NOMO-1 treated with DMSO at 0.1 percent for 48 hours (cell line): ENCODE data around the gene PSMB4.
"Not testable (repeated sequence)": the region's sequence is repeated elsewhere in the genome, so short reads cannot be mapped to it uniquely, and the experiment has no call there.

Source experiments
- DNase-seq: peaks from one replicate; lab custom pipeline; 2025; ENCODE audit not compliant: unreplicated experiment; lab: John Stamatoyannopoulos, UW

PSMB4 gene

DNA sequence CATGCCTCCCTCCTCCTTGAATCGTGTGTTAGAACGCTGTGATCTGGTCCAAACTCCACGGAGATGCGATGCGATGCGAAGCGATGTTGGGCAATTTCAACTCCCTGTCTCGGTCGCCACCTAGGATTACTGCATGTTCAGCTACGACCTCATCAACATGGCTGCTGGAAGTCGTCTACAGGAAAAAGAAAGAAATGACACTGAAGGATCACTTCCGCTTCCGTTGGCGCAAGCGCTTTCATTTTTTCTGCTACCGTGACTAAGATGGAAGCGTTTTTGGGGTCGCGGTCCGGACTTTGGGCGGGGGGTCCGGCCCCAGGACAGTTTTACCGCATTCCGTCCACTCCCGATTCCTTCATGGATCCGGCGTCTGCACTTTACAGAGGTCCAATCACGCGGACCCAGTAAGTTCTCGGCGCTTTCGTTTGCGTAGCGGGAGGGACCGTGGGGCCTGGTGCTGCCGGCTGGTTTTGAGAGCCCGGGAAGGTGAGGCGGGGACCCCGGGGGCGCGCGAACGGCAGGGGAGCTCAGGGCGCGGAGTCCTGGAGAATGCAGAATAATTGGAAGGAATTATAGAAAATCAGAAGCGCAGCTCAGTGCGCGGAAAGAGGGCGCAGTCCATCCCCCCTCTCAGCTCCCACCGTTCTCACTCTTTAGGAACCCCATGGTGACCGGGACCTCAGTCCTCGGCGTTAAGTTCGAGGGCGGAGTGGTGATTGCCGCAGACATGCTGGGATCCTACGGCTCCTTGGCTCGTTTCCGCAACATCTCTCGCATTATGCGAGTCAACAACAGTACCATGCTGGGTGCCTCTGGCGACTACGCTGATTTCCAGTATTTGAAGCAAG is at the start of gene PSMB4:
Gene PSMB4, plus strand, starts transcription at position 250 of the 848 bp plus-strand sequence. Its CDS starts 15 bp downstream, at position 265.
- DNase-seq = peak; percentile 93

DNA sequence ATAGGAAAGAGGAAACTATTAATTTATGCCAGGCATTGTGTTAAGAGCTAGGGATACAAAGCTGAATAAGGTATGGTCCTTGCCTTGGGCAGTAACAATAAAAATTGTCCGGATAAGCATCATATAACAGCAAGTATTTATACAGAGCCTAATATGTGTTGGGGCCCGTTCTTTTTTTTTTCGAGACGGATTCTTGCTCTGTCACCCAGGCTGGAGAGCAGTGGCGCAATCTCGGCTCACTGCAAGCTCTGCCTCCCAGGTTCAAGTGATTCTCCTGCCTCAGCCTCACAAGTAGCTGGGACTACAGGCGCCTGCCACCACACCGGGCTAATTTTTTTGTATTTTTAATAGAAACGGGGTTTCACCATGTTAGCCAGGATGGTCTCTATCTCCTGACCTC is 49.0 kb upstream of the PSMB4 start:
- DNase-seq = not testable (repeated sequence)

DNA sequence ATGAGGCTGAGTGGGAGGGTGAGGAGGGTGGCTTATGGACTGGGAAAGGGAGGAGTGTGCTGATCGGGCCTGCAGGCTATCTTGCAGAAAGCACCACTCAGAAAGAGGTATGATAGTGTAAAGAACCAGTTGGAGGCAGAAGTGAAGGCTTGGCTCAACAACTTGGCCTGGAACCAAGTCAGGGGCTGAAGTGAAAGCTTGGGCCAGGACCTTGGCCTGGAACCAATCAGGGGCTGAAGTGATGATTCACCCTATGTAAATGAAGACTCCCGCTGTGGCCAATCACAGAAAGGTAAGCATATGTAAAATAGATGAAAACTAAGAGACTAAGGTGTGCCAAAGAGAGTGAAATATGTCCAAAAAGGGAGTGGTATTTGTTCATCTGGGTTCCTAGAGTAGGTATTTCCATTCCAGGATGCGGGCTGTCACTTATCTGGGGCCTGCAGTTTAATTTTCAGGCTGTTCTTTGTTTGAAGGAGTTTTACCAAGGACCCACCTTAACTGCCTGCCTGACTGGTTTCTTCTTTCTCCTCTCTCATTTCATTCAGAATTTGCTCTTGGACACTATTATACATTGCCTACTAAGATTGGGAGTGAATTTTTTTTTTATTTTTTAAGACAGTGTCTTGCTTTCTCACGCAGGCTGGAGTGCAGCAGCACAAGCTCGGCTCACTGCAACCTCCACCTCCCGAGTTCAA is 47.2 kb upstream of the PSMB4 start:
- peak; percentile 19 for DNase-seq

DNA sequence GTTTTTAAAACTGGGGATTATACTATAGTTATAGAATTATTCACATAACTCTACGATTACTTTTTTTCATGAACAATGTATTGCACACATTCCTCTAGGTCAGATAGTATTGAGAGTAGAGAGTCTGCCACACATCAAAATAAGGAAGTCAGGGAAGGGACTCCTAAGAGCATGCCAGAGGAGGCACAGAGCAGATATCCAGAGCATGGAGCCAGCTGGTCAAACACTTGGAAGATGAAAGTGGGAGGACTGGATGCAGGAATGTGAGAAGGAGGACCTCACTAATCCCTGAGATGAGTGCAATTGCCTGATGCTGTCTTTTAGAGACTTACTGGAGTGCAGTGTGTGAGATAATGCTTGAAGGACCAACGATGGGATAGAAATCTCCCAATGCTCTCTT is 42.7 kb upstream of the PSMB4 start:
- DNase-seq = peak; percentile 10

DNA sequence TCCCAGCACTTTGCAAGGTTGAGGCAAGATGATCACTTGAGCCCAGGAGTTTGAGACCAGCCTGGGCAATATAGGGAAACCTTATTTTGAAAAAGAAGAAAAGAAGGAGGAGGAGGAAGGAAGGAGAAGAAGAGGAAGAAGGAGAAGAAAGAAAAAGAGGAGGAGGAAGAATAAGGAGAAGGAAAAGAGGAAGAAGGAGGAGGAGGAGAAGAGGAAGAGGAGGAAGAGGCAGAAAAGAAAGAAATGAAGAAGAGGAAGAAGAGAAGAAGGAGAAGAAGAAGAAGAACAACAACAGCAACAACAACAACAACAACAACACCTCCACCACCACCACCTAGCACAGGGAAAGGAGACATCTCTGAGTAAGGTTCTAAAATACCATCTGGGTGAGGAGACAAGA is 37.5 kb upstream of the PSMB4 start:
- DNase-seq = no peak

DNA sequence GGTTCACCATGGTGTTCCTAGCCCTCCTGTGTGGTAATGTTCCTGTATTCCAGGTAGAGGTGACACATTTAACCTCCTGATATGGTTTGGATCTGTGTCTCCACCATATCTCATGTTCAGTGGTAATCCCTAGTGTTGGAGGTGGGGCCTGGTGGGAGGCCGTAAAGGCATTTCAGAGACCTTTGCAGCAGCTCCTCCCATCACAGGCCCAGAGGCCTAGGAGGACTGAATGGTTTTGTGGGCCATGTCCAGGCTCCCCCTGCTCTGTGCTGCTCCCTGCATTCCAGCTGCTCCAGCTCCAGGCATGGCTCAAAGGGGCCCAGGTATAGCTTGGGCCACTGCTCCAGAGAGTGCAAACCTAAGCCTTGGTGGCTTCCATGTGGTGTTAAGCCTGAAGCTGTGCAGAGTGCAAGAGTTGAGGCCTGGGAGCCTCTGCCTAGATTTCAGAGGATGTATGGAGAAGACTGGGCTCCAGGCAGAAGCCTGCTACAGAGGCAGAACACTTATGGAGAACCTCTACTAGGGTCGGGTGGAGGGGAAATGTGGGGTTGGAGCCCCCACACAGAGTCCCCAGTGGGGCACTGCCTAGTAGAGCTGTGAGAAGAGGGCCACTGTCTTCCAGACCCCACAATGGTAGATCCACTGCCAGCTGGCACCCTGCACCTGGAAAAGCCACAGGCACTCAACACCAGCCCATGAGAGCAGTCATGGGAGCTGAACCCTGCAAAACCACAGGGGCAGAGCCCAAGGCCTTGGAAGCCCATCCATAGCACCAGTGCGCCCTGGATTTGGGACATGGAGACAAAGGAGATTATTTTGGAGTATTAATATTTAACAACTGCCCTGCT is 36.8 kb upstream of the PSMB4 start:
- DNase-seq = no peak

DNA sequence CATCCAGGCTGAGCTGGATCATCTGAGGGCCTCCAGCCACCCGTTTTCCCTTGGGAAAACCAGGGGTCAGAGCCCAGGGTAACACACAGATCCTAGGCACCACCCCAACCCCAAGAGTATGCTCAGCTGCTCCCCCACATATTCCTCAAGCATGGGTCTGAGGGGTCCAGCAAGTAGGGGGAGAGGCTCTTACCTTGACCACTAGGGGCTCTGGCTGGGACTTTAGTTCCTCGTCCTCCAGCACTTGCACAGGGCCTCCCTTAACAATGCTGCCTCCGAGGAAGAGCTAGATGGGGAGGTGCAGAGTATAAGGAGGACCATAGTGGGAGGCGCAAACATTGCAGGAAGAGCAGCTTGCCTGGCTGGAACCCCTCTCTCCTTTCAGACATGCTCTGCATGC is 34.4 kb upstream of the PSMB4 start:
- DNase-seq = no peak

DNA sequence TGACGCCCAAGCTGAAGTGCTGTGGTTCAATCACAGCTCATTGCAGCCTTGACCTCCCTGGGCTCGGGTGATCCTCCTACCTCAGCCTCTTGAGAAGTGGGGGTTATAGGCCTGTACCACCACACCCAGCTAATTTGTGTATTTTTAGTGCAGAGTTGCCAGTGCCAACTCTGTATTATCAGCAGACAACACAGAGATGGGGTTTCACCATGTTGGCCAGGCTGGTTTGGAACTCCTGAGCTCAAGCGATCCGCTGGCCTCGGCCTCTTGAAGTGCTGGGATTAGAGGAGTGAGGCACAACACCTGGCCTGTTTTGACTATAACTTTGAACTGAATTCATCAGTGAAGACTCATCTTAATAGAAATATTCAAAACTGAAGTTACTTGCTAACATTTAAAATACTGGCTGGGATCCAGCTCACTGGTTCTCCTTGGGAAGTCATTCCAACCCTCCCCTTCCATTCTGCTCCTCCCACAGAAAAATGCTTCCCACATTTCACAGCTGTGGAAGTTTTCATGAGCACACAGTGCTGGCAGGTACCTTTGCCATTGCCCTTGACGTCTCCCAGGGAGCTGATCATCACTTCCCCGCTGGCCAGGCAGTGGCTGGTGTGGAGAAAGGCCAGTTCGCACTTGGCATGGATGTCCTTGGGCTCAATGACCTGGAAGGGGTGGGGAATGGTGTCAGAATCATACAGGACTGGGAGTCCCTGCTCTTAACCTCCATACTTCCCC is 31.5 kb upstream of the PSMB4 start:
- no peak for DNase-seq

DNA sequence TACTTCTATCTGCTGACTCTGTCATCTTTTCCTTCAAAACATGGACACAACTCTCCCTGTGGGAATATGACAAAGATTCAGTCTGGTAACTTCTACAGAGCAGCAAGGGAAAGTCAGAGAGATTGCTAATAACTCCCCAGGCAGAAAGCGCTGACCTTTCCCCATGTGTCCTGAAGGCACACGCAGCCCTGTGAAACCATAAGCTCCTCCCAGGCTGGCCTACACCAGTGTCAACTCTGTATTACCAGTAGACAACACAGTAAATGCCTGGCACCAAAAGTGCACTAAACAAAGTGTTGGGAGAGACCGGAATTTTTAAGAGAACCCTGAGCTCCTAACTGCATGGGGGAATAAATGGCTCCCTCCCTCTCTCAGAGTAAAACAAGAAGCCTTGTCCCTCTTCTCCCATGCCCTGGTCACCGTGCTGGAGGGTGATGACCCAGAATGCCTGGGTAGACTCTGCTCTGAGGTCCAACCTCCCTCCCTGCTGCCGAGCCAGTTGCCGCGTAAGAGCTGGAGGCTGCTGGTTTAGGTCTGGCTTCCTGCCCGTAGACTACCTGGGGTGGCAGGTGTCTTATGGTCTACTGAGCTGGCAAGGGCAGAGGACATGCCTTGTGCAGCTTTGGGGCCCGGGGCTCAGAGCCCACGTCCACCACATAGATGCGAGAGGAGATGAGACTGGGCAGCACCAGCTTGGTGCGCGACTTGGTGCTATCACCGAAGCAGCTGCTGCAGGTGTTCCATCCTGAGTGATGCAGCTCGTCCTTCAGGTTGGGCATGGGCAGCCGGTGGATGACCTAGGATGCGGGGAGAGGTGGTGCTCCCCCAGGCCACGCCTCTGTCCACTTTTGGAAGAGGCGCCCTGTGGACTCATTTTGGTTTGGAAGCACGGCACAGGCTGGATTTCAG is 30.7 kb upstream of the PSMB4 start:
- no peak for DNase-seq

DNA sequence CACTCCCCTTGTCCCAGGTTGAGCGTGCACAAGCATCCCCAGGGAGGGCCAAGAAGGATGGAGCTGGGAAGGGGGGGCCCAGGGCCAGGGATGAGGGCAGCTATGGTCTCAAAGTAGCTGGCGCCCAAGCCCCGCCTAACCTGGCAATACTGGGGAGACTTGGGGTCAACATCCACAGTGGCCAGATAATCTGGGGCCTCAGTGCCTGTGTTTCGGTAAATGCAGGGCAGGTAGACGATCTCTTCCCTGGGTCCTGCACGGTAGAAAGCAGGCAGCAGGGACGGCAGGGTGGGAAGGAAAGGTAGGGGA is 30.1 kb upstream of the PSMB4 start:
- no peak for DNase-seq

DNA sequence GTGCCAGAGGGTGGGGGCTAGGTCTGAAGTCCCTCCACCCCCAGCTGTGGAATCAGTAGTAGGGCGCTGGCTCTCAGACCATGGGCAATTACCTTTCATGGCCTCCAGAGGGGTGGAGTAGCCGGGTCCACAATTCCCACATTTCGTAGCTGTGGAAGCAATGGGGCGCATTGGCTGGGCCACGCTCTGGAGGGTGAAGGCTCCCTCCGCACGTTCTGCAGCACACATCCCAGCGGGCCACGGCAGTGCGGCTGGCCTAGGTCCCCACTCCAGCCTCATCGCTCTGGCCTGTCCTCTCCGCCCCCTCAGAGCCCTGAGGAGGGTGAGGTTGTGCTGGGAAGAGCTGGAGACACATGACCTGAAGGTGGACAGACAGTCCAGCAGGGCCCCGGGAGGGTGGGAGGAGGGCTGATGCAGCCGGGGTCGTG is 29.7 kb upstream of the PSMB4 start:
- DNase-seq = no peak

DNA sequence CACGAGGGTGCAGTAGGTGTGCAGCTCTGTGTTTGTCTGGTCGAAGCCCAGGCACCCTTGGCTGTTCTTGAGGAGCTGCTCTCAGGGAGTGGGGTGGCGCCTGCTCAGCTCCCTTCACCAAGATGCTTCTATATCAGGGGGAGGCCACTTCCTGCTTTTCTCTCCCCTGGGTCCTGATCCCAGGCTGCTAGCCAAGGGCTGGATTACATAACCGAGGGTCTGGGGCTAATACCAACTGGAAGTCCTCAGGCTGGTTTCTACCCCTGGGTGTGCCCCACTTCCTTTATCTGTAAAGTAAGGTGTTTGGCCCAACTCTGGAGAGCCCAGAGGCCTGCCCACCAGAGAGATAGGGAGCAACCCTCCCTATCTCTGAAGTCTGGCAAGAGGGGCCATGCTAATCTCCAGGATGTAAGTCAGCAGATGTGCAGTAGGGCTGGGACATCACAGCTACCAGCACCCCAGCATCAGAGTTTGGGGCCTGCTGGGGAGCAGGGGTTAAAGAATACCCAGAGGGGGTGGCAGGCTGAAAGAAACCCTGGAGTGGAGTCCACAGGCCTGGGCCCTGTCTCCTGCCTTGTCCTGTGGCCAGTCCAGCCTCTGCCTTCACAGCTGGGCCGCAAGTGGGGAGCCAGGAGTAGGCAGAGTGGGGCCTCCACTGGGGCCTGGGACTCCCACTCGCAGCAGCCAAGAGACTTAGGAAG is 29.0 kb upstream of the PSMB4 start:
- DNase-seq = peak; percentile 38

DNA sequence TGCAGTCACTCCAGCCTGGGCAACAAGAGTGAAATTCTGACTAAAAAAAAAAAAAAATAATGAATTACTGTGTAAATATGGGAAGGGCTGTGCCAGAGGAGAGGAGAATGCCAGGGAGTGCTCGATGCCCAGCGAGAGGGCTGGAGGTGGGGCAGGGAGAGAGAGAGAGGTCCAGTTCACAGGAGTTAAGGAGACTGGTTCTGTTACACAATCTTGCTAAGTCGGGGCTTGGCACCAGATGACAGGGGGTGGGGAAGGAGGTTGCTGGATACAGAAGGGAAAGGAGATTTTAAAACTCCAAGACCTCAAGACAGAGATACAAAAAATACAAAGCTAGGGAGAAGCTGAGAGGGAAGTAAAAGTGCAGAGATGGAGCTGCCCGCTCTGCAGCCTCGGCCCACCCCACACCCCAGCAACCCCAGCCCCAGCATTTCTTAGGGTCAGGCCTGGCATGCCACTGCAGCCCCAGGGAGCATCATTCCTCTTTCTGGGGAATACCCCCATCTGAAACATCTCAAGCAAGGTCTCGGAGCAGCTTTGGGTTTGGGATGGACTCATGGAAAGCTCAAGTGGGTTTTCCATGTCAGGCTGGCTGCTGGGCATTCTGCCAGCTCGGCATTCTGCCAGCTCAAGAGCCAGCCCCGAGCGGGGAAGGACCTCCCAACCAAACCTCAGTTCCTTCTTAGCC is 27.9 kb upstream of the PSMB4 start:
- no peak for DNase-seq

DNA sequence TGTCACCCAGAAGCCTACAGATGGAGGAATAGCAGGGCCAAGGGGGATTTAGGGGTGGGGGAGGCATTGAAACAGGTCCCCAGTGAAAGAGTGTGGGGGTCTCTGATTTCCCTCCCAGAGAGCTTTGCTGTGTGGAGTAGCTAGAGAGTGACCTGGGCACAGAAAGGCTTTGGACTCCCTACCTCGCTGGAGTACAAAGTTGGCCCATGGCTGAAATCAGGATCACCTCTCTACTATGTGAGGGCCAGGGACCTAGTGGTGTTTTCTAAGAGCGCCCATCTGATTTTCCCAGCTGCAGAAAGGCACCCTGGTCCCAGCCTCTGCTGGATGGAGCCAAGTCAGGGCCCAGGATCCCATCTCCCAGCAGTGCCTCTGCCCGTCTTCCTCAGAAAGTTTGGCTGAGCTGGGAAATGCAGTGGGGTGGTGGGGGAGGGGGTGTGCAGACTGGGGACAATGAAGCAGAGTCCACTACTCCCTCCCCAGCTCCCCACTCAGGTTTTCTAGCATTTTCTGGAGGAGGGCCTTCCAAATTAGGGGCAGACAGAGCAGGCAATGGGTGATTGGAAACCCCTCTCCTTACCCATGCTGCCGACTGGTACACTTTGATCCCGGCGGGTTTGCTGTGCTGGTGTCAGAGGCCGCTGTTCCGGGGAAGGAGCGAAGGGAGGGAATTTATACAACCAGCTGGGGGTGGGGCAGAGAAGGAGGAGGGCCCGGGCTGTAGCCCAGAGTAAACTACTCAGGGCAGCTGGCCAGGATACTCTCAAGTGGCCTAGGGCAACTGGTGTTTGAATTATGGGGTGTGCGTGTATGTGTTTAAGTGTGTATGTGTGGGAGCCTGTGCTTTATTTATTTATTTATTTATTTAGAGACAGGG is 27.1 kb upstream of the PSMB4 start, which contains the start of gene SELENBP1:
Gene SELENBP1, minus strand, starts transcription at position 648 of the 877 bp plus-strand sequence. Its CDS starts 64 bp downstream, at position 584.
- no peak for DNase-seq

DNA sequence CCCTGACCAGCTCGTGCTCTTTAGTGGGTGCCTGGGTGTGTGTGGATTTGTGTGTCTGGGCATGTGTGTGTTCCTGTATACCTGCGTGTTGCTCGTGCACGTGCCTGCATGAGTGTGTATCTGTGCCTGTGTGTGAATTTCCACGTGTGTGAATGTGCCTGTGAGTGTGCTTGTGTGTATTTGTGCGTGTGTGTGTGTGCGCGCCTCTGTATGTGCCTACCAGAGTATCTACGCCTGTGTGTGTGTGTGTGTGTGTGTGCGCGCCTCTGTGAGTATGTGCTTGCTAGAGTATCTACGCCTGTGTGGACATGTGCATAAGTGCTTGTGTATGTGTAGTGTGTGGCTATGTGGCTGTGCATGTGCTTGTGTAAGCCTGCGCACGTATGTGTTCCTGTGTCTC is 26.2 kb upstream of the PSMB4 start:
- DNase-seq = no peak

DNA sequence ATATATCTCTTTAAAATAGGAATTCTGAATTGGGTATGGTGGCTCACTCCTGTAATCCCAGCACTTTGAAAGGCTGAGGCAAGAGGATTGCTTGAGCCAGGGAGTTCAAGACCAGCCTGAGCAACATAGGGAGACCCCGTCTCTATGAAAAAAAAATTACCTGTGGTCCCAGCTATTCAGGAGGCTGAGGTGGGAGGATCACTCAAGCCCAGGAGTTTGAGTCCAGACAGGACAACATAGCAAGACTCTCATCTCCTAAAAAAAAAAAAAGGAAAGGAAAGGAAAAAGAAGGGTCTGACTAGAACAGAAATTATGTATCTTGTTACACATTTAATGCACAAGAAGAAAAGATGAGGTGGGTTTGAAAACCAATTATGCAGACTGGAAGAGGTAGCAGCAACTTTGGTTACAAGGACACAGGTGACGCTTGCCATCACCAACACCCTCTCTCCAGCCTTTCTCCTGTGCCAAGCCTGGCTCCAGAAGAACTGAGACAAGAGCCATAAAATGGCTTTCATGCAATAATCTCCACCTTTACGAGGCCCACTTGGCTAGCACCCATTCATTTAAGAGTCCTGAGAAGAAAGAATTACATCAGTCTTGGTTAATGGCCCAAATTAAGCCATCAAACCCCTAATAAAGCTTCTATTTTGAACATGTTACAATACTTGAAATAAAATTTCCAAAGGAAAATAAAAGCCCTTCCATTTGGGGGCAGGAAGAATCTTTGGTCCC is 22.1 kb upstream of the PSMB4 start:
- DNase-seq = no peak

DNA sequence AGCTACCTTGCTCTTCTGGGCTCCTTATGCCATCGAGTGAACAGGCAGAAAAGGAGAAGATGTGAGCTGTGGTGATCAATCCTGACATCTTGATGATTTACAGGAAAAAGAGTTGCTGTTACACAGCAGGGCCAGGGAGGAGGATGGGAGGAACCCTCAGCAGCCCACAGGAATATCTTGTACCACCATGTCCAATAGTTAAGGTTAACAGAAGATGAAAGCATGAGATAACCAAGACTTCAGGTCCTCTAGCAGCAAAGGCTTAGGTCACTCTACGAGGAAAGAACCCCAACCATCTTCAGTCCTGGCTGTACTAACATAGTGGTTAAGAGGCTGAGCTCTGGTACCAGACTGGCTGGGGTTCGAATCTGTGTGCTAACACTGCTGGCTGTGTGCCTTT is 14.8 kb upstream of the PSMB4 start:
- DNase-seq = no peak
